SU-DHL-6 (cell line): ENCODE data around the gene AIG1.

ENCODE experiments used
- CTCF ChIP-seq: fragments of 200-600 bp; sonication (generic); IDR thresholded peaks from one replicate; pipeline ENCODE4 v1.5.1; 2017; ENCODE audit warnings: antibody characterized with exemption, mild to moderate bottlenecking, low read length, moderate library complexity; ENCODE audit not compliant: insufficient read depth, poor library complexity, severe bottlenecking
- EZH2phosphoT487 ChIP-seq: fragments of 200-600 bp; sonication (generic), shearing (Covaris generic); conservative IDR thresholded peaks from 2 replicates; pipeline ENCODE4 v1.6.1; 2018; ENCODE audit warnings: mild to moderate bottlenecking, antibody characterized with exemption, low read length, moderate library complexity, mixed read lengths

DNA sequence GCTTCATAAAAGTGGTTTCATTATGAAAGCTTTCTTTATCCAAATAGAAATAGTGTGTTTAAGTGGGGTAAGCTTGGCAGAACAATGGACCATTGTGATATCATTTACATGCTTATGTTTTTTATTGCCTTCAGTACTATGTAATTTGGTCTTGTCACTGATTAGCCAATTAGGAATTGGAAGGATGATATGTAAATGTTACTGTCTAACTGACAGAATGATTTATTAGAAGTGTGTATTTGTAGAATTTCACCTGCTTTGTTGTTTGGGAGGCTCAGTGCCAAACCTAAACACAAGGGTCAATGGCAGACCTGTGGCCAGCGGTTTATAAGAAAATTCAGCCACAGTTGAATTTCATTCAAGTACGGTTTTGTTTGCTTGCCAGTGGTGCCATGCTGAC, 39.0 kb downstream of the AIG1 start:
- TF ChIP-seq CTCF: no peak
- no peak for TF ChIP-seq EZH2phosphoT487
